ENCODE data around the gene ALKBH5. TPM values are rescaled to one million over a fixed set of nuclear protein-coding genes. Genes with fewer than 3 reads are reported as not detected.
A peak's percentile ranks its signal among the peaks of the same experiment; 100 is the strongest.

The ALKBH5 gene
- total and polyA plus RNA-seq, 2 experiments from 2014 or later: 32.2 to 117 TPM

DNA sequence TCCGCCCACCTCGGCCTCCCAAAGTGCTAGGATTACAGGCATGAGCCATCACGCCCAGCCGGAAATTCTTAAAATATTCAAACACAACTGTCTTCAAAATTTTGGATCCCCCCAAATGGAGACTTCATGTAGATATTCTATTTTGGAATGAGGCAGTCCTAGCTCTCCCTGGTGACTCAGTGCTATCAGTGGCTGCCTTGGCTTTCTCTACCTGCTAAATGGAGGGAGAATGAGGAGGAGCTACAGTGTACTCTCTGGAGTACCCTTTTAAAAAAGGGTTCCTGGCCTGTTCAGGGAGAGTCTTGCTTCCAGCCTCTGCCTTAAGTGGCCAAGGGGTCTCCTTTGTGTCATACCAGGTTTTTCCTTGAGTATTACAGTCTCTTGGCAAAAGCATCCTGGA is 10.8 kb downstream of the ALKBH5 start (continued):
- TF ChIP-seq, protein P1, sequence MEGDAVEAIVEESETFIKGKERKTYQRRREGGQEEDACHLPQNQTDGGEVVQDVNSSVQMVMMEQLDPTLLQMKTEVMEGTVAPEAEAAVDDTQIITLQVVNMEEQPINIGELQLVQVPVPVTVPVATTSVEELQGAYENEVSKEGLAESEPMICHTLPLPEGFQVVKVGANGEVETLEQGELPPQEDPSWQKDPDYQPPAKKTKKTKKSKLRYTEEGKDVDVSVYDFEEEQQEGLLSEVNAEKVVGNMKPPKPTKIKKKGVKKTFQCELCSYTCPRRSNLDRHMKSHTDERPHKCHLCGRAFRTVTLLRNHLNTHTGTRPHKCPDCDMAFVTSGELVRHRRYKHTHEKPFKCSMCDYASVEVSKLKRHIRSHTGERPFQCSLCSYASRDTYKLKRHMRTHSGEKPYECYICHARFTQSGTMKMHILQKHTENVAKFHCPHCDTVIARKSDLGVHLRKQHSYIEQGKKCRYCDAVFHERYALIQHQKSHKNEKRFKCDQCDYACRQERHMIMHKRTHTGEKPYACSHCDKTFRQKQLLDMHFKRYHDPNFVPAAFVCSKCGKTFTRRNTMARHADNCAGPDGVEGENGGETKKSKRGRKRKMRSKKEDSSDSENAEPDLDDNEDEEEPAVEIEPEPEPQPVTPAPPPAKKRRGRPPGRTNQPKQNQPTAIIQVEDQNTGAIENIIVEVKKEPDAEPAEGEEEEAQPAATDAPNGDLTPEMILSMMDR (conservative IDR thresholded peaks at IDR 0.05; ENCODE audit: low read depth in 2 of 2): no peak
- TF ChIP-seq ZNF114 (CRISPR knock-in tag; IDR thresholded peaks at IDR 0.05) (no peak), ZNF331 (CRISPR knock-in tag; IDR thresholded peaks at IDR 0.05; ENCODE audit: low read depth) (no peak), POLR2AphosphoS5 (IDR thresholded peaks at IDR 0.05; ENCODE audit: low read depth) (no peak), CREB1 (CRISPR knock-in tag; IDR thresholded peaks at IDR 0.05; ENCODE audit: low read depth) (no peak), JUNB (IDR thresholded peaks at IDR 0.05; ENCODE audit: unreplicated experiment) (no peak)
- TF ChIP-seq, protein P2, sequence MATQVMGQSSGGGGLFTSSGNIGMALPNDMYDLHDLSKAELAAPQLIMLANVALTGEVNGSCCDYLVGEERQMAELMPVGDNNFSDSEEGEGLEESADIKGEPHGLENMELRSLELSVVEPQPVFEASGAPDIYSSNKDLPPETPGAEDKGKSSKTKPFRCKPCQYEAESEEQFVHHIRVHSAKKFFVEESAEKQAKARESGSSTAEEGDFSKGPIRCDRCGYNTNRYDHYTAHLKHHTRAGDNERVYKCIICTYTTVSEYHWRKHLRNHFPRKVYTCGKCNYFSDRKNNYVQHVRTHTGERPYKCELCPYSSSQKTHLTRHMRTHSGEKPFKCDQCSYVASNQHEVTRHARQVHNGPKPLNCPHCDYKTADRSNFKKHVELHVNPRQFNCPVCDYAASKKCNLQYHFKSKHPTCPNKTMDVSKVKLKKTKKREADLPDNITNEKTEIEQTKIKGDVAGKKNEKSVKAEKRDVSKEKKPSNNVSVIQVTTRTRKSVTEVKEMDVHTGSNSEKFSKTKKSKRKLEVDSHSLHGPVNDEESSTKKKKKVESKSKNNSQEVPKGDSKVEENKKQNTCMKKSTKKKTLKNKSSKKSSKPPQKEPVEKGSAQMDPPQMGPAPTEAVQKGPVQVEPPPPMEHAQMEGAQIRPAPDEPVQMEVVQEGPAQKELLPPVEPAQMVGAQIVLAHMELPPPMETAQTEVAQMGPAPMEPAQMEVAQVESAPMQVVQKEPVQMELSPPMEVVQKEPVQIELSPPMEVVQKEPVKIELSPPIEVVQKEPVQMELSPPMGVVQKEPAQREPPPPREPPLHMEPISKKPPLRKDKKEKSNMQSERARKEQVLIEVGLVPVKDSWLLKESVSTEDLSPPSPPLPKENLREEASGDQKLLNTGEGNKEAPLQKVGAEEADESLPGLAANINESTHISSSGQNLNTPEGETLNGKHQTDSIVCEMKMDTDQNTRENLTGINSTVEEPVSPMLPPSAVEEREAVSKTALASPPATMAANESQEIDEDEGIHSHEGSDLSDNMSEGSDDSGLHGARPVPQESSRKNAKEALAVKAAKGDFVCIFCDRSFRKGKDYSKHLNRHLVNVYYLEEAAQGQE (IDR thresholded peaks at IDR 0.05; ENCODE audit: unreplicated experiment): no peak

DNA sequence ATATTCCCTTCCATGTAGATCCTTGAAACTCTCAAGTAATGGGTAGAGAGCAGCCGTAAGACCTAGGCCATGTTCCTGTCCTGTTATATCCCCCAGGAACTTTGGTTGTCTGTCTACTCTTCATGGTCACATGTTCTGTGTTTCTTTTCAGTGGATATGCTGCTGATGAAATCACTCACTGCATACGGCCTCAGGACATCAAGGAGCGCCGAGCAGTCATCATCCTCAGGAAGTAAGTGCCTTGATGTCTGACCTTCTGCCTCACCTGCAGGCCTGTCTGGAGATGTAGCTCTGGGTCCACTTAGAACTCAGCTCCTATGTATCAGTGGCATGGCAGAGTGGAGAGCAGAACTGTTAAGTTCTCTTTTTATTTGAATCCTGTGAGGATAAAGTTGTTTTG is 11.2 kb downstream of the ALKBH5 start:
- Histone ChIP-seq H2AFZ (no peak overlapping the region), H3K36me3 (ENCODE audit: insufficient read depth) (peaks cover 12% of the 10 kb centered on the region)
- TF ChIP-seq, protein P3, sequence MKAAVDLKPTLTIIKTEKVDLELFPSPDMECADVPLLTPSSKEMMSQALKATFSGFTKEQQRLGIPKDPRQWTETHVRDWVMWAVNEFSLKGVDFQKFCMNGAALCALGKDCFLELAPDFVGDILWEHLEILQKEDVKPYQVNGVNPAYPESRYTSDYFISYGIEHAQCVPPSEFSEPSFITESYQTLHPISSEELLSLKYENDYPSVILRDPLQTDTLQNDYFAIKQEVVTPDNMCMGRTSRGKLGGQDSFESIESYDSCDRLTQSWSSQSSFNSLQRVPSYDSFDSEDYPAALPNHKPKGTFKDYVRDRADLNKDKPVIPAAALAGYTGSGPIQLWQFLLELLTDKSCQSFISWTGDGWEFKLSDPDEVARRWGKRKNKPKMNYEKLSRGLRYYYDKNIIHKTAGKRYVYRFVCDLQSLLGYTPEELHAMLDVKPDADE (IDR thresholded peaks at IDR 0.05): no peak
- TF ChIP-seq POLR2AphosphoS5 (IDR thresholded peaks at IDR 0.05; ENCODE audit: low read depth): no peak
- TF ChIP-seq EZH2 (IDR thresholded peaks at IDR 0.05; ENCODE audit: low read depth, unreplicated experiment): no peak
- no peak for TF ChIP-seq ZNF331 (CRISPR knock-in tag; IDR thresholded peaks at IDR 0.05; ENCODE audit: low read depth)
- TF ChIP-seq, protein P4, sequence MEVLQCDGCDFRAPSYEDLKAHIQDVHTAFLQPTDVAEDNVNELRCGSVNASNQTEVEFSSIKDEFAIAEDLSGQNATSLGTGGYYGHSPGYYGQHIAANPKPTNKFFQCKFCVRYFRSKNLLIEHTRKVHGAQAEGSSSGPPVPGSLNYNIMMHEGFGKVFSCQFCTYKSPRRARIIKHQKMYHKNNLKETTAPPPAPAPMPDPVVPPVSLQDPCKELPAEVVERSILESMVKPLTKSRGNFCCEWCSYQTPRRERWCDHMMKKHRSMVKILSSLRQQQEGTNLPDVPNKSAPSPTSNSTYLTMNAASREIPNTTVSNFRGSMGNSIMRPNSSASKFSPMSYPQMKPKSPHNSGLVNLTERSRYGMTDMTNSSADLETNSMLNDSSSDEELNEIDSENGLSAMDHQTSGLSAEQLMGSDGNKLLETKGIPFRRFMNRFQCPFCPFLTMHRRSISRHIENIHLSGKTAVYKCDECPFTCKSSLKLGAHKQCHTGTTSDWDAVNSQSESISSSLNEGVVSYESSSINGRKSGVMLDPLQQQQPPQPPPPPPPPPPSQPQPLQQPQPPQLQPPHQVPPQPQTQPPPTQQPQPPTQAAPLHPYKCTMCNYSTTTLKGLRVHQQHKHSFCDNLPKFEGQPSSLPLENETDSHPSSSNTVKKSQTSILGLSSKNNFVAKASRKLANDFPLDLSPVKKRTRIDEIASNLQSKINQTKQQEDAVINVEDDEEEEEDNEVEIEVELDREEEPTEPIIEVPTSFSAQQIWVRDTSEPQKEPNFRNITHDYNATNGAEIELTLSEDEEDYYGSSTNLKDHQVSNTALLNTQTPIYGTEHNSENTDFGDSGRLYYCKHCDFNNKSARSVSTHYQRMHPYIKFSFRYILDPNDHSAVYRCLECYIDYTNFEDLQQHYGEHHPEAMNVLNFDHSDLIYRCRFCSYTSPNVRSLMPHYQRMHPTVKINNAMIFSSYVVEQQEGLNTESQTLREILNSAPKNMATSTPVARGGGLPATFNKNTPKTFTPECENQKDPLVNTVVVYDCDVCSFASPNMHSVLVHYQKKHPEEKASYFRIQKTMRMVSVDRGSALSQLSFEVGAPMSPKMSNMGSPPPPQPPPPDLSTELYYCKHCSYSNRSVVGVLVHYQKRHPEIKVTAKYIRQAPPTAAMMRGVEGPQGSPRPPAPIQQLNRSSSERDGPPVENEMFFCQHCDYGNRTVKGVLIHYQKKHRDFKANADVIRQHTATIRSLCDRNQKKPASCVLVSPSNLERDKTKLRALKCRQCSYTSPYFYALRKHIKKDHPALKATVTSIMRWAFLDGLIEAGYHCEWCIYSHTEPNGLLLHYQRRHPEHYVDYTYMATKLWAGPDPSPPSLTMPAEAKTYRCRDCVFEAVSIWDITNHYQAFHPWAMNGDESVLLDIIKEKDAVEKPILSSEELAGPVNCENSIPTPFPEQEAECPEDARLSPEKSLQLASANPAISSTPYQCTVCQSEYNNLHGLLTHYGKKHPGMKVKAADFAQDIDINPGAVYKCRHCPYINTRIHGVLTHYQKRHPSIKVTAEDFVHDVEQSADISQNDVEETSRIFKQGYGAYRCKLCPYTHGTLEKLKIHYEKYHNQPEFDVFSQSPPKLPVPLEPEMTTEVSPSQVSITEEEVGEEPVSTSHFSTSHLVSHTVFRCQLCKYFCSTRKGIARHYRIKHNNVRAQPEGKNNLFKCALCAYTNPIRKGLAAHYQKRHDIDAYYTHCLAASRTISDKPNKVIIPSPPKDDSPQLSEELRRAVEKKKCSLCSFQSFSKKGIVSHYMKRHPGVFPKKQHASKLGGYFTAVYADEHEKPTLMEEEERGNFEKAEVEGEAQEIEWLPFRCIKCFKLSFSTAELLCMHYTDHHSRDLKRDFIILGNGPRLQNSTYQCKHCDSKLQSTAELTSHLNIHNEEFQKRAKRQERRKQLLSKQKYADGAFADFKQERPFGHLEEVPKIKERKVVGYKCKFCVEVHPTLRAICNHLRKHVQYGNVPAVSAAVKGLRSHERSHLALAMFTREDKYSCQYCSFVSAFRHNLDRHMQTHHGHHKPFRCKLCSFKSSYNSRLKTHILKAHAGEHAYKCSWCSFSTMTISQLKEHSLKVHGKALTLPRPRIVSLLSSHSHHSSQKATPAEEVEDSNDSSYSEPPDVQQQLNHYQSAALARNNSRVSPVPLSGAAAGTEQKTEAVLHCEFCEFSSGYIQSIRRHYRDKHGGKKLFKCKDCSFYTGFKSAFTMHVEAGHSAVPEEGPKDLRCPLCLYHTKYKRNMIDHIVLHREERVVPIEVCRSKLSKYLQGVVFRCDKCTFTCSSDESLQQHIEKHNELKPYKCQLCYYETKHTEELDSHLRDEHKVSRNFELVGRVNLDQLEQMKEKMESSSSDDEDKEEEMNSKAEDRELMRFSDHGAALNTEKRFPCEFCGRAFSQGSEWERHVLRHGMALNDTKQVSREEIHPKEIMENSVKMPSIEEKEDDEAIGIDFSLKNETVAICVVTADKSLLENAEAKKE (CRISPR knock-in tag; IDR thresholded peaks at IDR 0.05): no peak

More for the DNA sequence above, 11.2 kb downstream of the ALKBH5 start:
- 0 out of 2 replicates have a peak overlapping the region, but pooled peaks have one; percentile 26 for H3K27ac ChIP-seq (ENCODE audit: low read depth)
- H3K4me3 Mint-ChIP-seq: no peak overlapping the region
- no peak overlapping the region for H3K4me3 ChIP-seq
- no peak for DNase-seq (ENCODE audit: low spot score)
- ATAC-seq: no peak
- 0 out of 2 replicates have a peak, but pooled peaks cover 6% of the 10 kb centered on the region for H3K4me1 ChIP-seq (ENCODE audit: insufficient read depth)
- H3K79me2 ChIP-seq (replicated peaks; ENCODE audit: insufficient read depth): peaks cover 100% of the 10 kb centered on the region
- no peak overlapping the region for H3K27ac Mint-ChIP-seq
- no peaks in the 10 kb centered on the region for H3K9me3 Mint-ChIP-seq
- H3K36me3 Mint-ChIP-seq (ENCODE audit: low read depth): peaks cover 47% of the 10 kb centered on the region
- H3K4me2 ChIP-seq: no peak overlapping the region
- peaks cover 2% of the 10 kb centered on the region for H3K27me3 Mint-ChIP-seq (ENCODE audit: insufficient read depth, low read depth, poor library complexity)
- 0 out of 2 replicates have a peak, but pooled peaks cover 6% of the 10 kb centered on the region for H3F3A ChIP-seq (replicated peaks; ENCODE audit: low read depth)
- no peaks in the 10 kb centered on the region for H3K27me3 ChIP-seq (ENCODE audit: insufficient read depth)
- H3K4me1 Mint-ChIP-seq: peaks cover 5% of the 10 kb centered on the region; the same call in 1 of the 3 replicates
- peaks cover 64% of the 10 kb centered on the region for H4K20me1 ChIP-seq (replicated peaks; ENCODE audit: insufficient read depth)
- no peaks in the 10 kb centered on the region for H3K9me2 ChIP-seq (ENCODE audit: insufficient read depth)

All from GM23338 (cell line).